OCI-LY7 (cell line): ENCODE results near the gene KIF25.

Source experiments
- CTCF ChIP-seq: fragments of 200-600 bp; sonication (generic); conservative IDR thresholded peaks from 2 replicates; pipeline ENCODE4 v1.5.1; 2014; ENCODE audit warnings: mild to moderate bottlenecking, antibody characterized with exemption, low read length, moderate library complexity, mixed read lengths
- EZH2phosphoT487 ChIP-seq: fragments of 200-600 bp; sonication (generic); IDR thresholded peaks from 2 replicates; pipeline ENCODE4 v1.6.1; 2018; ENCODE audit warnings: low read depth, borderline replicate concordance, mild to moderate bottlenecking, mixed run types, antibody characterized with exemption, low read length, moderate library complexity, mixed read lengths

GRCh38 chr6:168086616-168087015 is 89.1 kb downstream of the KIF25 start:
- TF ChIP-seq CTCF = no peak
- no peak for TF ChIP-seq EZH2phosphoT487
